Pancreas (tissue), 10 donors: ENCODE data around the gene RNF169. TPM values are rescaled to one million over a fixed set of nuclear protein-coding genes. Genes with fewer than 3 reads are reported as not detected.

Experiments
- ATAC-seq, 4 donors: fragments of 200-7000 bp; cut with Tn5 transposase; one replicate each; pipeline versions ENCODE4 v1.8.0 to v1.9.1; 2020; ENCODE audit warnings: mild to moderate bottlenecking in 4 of 4, moderate library complexity in 4 of 4
- DNase-seq, 6 donors: peaks; one replicate each; pipeline ENCODE4 v3.0.0-alpha.2; 2020
- FAIRE-seq: peaks from 2 replicates; lab custom pipeline; 2012; peaks lifted over from hg19 to GRCh38; lab: Jason Lieb, UNC
- H3K27ac ChIP-seq, 4 donors: fragments of 200-600 bp; sonication (generic); 1 replicate in 3 of 4; 2 replicates in 1 of 4; pipeline versions ENCODE4 v1.5.0 to v1.8.0; 2020
- H3K27me3 ChIP-seq, 4 donors: fragments of 200-600 bp; one replicate each; pipeline ENCODE4 v1.8.0; 2021
- H3K36me3 ChIP-seq, 3 donors: fragments of 200-600 bp; sonication (generic) in 1 of 3; one replicate each; pipeline versions ENCODE4 v1.5.0 to v1.8.0; 2020 to 2021
- H3K4me1 ChIP-seq, 3 donors: fragments of 200-600 bp; one replicate each; pipeline ENCODE4 v1.8.0; 2021
- H3K4me3 ChIP-seq, 4 donors: fragments of 200-600 bp; sonication (generic) in 2 of 4; one replicate each; pipeline versions ENCODE4 v1.5.0 to v1.8.0; 2020 to 2021
- H3K9me3 ChIP-seq, 4 donors: fragments of 200-600 bp; one replicate each; pipeline ENCODE4 v1.8.0; 2021
- WGBS, 2 donors: extraction: QIAGEN DNeasy Blood & Tissue Kit; methylation state at CpG; one replicate each; pipeline ENCODE4 v1.1.7; 2013; 5-methylcytosine and 5-hydroxymethylcytosine counted together
- intact Hi-C, 3 donors: fragments of 100-400 bp; cut with DNase I; formaldehyde crosslinking; loops; one replicate each; pipeline versions ENCODE4 v1.11.1 to v1.14.2; 2022
- polyA plus RNA-seq, 2 donors: library from polyadenylated mRNA; stranded (reverse); fragments of 200-250 nt; gene quantifications; one replicate each; pipeline ENCODE4 v1.2.3, GENCODE V29; 2013
- total RNA-seq, 6 donors: library from RNA; stranded (reverse); fragmentation: NEBNext Ultra II Directional in 4 of 6; extraction: Animal tissue kit (Norgen Biotek cat#: 25700) in 4 of 6; gene quantifications; one replicate each; pipeline versions ENCODE4 v1.2.1 to v1.2.4, GENCODE V29; 2021 to 2023
- TF ChIP-seq, protein P1 (sequence below), 4 donors: fragments of 200-600 bp; sonication (generic) in 3 of 4; IDR thresholded peaks; one replicate each; pipeline versions ENCODE4 v1.5.0 to v1.8.0; 2021; ENCODE audit warnings: antibody characterized with exemption in 4 of 4
- donor health status: healthy with polysubstance abuse.
- donor health status: DM: no; HTN: no; CAD: no; lungs with moderate emphysema.
- donor health status: DM: no; HTN: no; CAD: no.
- donor health status: control.
- donor health status: control.
- donor health status: Bipolar disorder and iron deficiency.
- donor health status: DM: yes; HTN: yes; CAD: no.
- donor health status: DM: no; HTN: no; CAD: no.
- donor health status: DM: no; HTN: no; CAD: no.
- donor health status: DM: yes; HTN: yes; CAD: no.

The RNF169 gene
- total RNA-seq (10 to 100 TPM in 1 of 6 donors, 1 to 10 TPM in 5; 6.7 to 12.0 (median 7.5) TPM), polyA plus RNA-seq (1 to 10 TPM; 2.3 to 3.5 TPM)

DNA sequence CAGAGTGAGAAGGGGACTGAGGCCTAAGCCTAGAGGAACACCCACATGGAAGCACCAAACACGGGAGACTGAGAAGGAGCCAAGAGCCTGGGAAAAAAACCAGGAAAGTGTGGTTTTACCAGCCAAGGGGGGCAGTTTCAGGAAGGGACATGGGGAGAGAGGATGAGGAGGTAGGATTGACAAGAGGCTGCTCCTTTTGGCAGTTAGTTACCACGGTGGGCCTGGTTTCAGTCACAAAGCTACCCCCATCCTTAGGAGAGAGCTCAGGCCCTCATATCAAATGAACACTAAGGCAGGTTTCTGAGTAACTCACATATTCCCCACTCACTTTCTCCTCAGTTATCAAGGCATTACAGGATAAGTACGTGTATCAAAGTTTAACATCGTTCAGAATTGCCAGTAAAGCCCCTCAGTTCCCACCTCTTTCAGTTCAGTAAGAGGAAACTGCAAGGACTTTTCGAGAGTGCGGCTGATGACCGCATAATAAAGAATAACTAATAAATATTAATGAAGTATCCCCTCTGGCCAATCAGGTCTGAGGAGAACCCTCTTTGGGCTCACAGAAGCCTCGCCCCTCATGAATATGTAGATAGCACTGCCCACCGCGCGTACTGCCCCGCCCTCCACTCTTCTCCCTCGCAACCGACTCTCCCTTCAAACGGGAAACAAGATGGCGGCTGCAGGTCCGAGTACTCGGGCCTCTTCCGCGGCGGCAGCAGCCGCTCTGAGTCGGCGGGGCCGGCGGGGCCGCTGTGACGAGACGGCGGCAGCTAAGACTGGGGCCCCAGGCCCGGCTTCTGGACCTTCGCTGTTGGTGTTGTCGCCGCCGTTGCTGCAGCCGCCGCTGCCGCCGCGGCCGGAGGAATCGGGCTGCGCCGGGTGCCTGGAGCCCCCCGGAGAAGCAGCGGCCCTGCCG is at the start of gene RNF169:
TSS of gene RNF169 (plus strand) at position 639 of the 916 bp plus-strand sequence. CDS start at position 671, 32 bp downstream.
- Histone ChIP-seq H3K36me3 (no peaks in the 10 kb centered on the region), H3K9me3 (no peaks in the 10 kb centered on the region), H3K4me1 (peaks cover 2 to 19% (median 8%) of the 10 kb centered on the region in 3 donors), H3K27me3 (no peaks in the 10 kb centered on the region), H3K27ac (peak within 1 kb of the TSS; percentile 86 to 97 (median 93)), H3K4me3 (peak within 1 kb of the TSS; percentile 44 to 96 (median 58))
- TF ChIP-seq, protein P1, sequence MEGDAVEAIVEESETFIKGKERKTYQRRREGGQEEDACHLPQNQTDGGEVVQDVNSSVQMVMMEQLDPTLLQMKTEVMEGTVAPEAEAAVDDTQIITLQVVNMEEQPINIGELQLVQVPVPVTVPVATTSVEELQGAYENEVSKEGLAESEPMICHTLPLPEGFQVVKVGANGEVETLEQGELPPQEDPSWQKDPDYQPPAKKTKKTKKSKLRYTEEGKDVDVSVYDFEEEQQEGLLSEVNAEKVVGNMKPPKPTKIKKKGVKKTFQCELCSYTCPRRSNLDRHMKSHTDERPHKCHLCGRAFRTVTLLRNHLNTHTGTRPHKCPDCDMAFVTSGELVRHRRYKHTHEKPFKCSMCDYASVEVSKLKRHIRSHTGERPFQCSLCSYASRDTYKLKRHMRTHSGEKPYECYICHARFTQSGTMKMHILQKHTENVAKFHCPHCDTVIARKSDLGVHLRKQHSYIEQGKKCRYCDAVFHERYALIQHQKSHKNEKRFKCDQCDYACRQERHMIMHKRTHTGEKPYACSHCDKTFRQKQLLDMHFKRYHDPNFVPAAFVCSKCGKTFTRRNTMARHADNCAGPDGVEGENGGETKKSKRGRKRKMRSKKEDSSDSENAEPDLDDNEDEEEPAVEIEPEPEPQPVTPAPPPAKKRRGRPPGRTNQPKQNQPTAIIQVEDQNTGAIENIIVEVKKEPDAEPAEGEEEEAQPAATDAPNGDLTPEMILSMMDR (IDR thresholded peaks at IDR 0.05): no peak
- FAIRE-seq (peak; percentile 74), DNase-seq (peak; percentile 87 to 96 (median 94)), ATAC-seq (peak; percentile 97 to 99 (median 98))
- 1% methylated on average over 41 to 47 of the region's 47 CpGs for WGBS, 2 donors
- intact Hi-C loops: no loop called here

DNA sequence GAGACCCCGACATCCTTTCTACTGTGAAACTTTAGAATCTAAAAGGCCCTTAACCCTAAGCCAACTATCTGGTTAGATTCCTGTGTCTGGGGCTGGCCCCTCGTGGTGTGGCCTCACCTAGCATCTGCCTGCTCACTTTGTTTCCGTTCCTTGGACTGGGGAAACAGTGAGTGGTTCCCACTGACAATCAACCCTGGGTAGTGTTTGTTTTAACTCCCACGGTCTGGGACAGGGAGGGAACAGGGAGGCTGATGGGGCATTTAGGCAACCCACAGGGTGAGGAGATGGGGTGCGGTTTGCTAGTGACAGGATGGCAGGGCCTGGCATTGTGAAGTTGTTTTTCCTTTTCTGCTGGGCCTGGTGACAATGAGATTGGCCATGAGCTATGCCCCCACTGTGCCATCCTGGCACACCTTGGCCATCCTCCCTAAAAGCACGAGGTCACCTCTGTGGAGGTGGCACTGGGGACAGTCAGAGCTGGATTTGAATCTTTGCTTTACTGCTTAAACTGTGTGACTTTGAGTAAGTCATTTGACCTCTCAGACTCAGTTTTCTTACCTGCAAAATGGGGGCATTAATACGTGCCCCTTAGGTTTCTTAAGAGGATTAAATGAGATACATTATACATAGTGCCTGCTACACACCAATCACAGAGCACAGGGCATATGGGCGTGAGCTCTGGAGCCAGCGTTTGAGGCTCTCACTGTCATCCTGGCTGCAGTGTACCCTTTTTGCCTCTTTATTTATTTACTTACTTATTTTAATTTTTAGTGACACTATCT is 48.8 kb upstream of the RNF169 start:
- ATAC-seq (no peak), FAIRE-seq (no peak), DNase-seq (no peak)
- Histone ChIP-seq H3K4me1 (peaks cover 7 to 20% (median 17%) of the 10 kb centered on the region in 3 donors), H3K36me3 (no peaks in the 10 kb centered on the region), H3K9me3 (no peaks in the 10 kb centered on the region), H3K27ac (no peak overlapping the region), H3K4me3 (no peak overlapping the region), H3K27me3 (no peaks in the 10 kb centered on the region)
- 78 to 82% methylated on average over 9 of the region's 9 CpGs for WGBS, 2 donors
- TF ChIP-seq, protein P1 (IDR thresholded peaks at IDR 0.05): no peak
- intact Hi-C loops: no loop called here

GRCh38 chr11:74701351-74701750 is 47.3 kb upstream of the RNF169 start:
- FAIRE-seq: no peak
- H3K27ac ChIP-seq: no peak overlapping the region
- intact Hi-C loops: no loop called here
- no peaks in the 10 kb centered on the region for H3K27me3 ChIP-seq
- DNase-seq: no peak
- no peaks in the 10 kb centered on the region for H3K9me3 ChIP-seq
- no peak for ATAC-seq
- H3K36me3 ChIP-seq: no peaks in the 10 kb centered on the region
- peaks cover 4 to 17% (median 12%) of the 10 kb centered on the region in 3 donors for H3K4me1 ChIP-seq
- TF ChIP-seq, protein P1 (IDR thresholded peaks at IDR 0.05): no peak
- WGBS, 2 donors: 55 to 70% methylated on average over 8 of the region's 8 CpGs
- H3K4me3 ChIP-seq: no peak overlapping the region

DNA sequence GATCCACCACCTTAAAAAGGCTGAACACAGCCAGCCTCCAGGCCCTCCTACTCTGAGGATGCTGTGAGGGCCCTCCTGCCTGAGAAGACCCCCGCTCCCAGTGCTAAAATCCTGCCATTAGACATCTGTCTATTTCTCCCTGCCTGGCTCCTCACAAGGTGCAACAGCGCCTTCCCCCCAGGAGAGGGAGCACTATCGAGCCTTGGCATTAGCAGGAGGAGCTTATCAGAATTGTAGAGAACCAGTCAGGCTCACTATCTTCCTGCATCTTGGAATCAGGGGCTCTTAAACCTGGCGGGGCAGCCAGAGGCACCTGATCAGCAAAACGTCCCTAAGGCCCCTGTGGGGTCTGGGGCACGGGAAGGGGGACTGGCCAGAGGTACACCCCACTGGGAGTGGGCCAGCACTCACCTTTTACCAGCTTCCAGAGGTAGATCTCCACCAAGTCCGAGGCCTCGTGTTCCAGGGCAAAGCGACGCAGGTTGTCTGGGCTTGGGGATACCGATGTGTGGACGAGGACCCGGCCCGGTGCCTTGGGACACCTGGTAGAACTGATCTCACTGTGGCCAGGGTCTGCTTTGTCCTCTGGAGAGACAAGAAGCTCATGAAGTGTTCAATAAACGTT is 46.2 kb upstream of the RNF169 start:
- FAIRE-seq: no peak
- no peaks in the 10 kb centered on the region for H3K36me3 ChIP-seq

More for the DNA sequence above, 46.2 kb upstream of the RNF169 start:
- Histone ChIP-seq H3K27me3 (no peaks in the 10 kb centered on the region), H3K27ac (no peak overlapping the region), H3K9me3 (no peaks in the 10 kb centered on the region), H3K4me1 (peaks cover 0 to 11% (median 5%) of the 10 kb centered on the region in 3 donors), H3K4me3 (no peak overlapping the region)
- intact Hi-C loops: no loop called here
- TF ChIP-seq, protein P1 (IDR thresholded peaks at IDR 0.05): peak; percentile 79 to 90 (median 84)
- peak; percentile 69 to 87 (median 84) for ATAC-seq
- peak; percentile 42 to 78 (median 69) for DNase-seq
- 33 to 43% methylated on average over 15 of the region's 15 CpGs for WGBS, 2 donors
